HepG2 (cell line): ENCODE measurements around the gene FCHO2. TPM values are rescaled to one million over a fixed set of nuclear protein-coding genes. Genes with fewer than 3 reads are reported as not detected.

Source experiments
- ETS1 ChIP-seq: sonication (generic); formaldehyde crosslinking; IDR thresholded peaks from 2 replicates; pipeline ENCODE4 v1.4.0; 2020; ENCODE audit warnings: missing genetic modification reagents
- FOXA1 ChIP-seq, 2 experiments: fragments of 450-650 bp in 1 of 2; sonication (generic) in 1 of 2; formaldehyde crosslinking in 1 of 2; IDR thresholded peaks; 2 replicates each; pipeline versions ENCODE4 v1.4.0 to v1.6.1; 2016 to 2020; ENCODE audit warnings: missing genetic modification reagents in 1 of 2
- FOXK1 ChIP-seq: sonication (generic); formaldehyde crosslinking; IDR thresholded peaks from 2 replicates; pipeline ENCODE4 v1.4.0; 2020; ENCODE audit warnings: low read depth, missing genetic modification reagents, borderline replicate concordance
- GPBP1L1 ChIP-seq: sonication (generic); formaldehyde crosslinking; IDR thresholded peaks from 2 replicates; pipeline ENCODE4 v1.5.0; 2020; ENCODE audit warnings: mild to moderate bottlenecking, missing genetic modification reagents
- HMGA1 ChIP-seq: sonication (generic); formaldehyde crosslinking; conservative IDR thresholded peaks from 2 replicates; pipeline ENCODE4 v1.4.0; 2020; ENCODE audit warnings: missing genetic modification reagents
- MIXL1 ChIP-seq: IDR thresholded peaks from 2 replicates; pipeline ENCODE4 v1.6.1; 2016
- SNAPC4 ChIP-seq: sonication (generic); formaldehyde crosslinking; IDR thresholded peaks from 2 replicates; pipeline ENCODE4 v1.4.0; 2020; ENCODE audit warnings: mild to moderate bottlenecking, missing genetic modification reagents
- TARDBP ChIP-seq: sonication (generic); formaldehyde crosslinking; IDR thresholded peaks from 2 replicates; pipeline ENCODE4 v1.8.0; 2022; ENCODE audit warnings: mild to moderate bottlenecking, missing genetic modification reagents
- ZBTB26 ChIP-seq: IDR thresholded peaks from 2 replicates; pipeline ENCODE4 v1.6.1; 2016; ENCODE audit warnings: missing compliant biosample characterization, missing genetic modification reagents, borderline replicate concordance
- ZNF224 ChIP-seq: sonication (generic); formaldehyde crosslinking; IDR thresholded peaks from 2 replicates; pipeline ENCODE4 v1.5.0; 2020; ENCODE audit warnings: mild to moderate bottlenecking, missing genetic modification reagents
- ZNF256 ChIP-seq: sonication (generic); formaldehyde crosslinking; conservative IDR thresholded peaks from 2 replicates; pipeline ENCODE4 v1.4.0; 2020; ENCODE audit warnings: missing genetic modification reagents
- ZNF414 ChIP-seq: sonication (generic); formaldehyde crosslinking; IDR thresholded peaks from 2 replicates; pipeline ENCODE4 v1.5.0; 2020; ENCODE audit warnings: missing genetic modification reagents
- ZNF546 ChIP-seq: sonication (generic); formaldehyde crosslinking; conservative IDR thresholded peaks from 2 replicates; pipeline ENCODE4 v1.8.1; 2023; ENCODE audit warnings: mild to moderate bottlenecking, missing genetic modification reagents
- ZNF574 ChIP-seq: sonication (generic); formaldehyde crosslinking; IDR thresholded peaks from 2 replicates; pipeline ENCODE4 v1.4.0; 2020; ENCODE audit warnings: missing genetic modification reagents
- ZNF839 ChIP-seq: sonication (generic); formaldehyde crosslinking; IDR thresholded peaks from 2 replicates; pipeline ENCODE4 v1.4.0; 2020; ENCODE audit warnings: missing genetic modification reagents, mild to moderate bottlenecking, borderline replicate concordance
- polyA plus RNA-seq, 8 experiments: library from polyadenylated mRNA; depleted of rRNA in 3 of 8; stranded (reverse) in 7 of 8; unstranded in 1 of 8; fragments of >200 nt; fragmentation: Illumina TruSeq in 4 of 8; extraction: Trizol in 4 of 8; gene quantifications; 2 replicates each; pipeline versions ENCODE4 v1.2.1 to v1.2.3, GENCODE V29; 2011 to 2016; ENCODE audit warnings: low read depth in 4 of 8, missing spikeins in 1 of 8, mixed read lengths in 1 of 8; ENCODE audit not compliant: insufficient read depth in 1 of 8
- total RNA-seq, 5 experiments: library from RNA; depleted of rRNA; stranded (reverse); fragments of >200 nt; fragmentation: Illumina TruSeq; extraction: Trizol; gene quantifications; 2 replicates each; pipeline ENCODE4 v1.2.3, GENCODE V29; 2016; ENCODE audit warnings: low read depth in 1 of 5

Gene FCHO2
- total and polyA plus RNA-seq, 2 of the 13 experiments (the other 11 are each of a cell fraction or from before 2014, with no cell fraction given), result 11.6 to 17.3 TPM

- TF ChIP-seq GPBP1L1 (CRISPR knock-in tag) (no peak), ZNF839 (CRISPR knock-in tag) (no peak), ZNF224 (CRISPR knock-in tag) (no peak), ZNF414 (CRISPR knock-in tag) (no peak; the same call in 1 of the 2 replicates), ZNF256 (CRISPR knock-in tag) (0 out of 2 replicates have a peak, but pooled peaks have one; percentile 45), MIXL1 (CRISPR knock-in tag) (no peak), ZNF574 (CRISPR knock-in tag) (no peak), ZBTB26 (CRISPR knock-in tag) (peak; percentile 17; the same call in 1 of the 2 replicates), SNAPC4 (CRISPR knock-in tag) (no peak), FOXK1 (no peak), ETS1 (no peak), HMGA1 (CRISPR knock-in tag) (no peak), FOXA1 (IDR thresholded peaks at IDR 0.05) (no peak), FOXA1 (CRISPR knock-in tag; IDR thresholded peaks at IDR 0.05) (0 out of 2 replicates have a peak, but pooled peaks have one; percentile 21), ZNF546 (CRISPR knock-in tag) (0 out of 2 replicates have a peak, but pooled peaks have one; percentile 60), TARDBP (CRISPR knock-in tag) (no peak; the same call in 1 of the 2 replicates)
Measured at GRCh38 chr5:72955143-72955767, 586 bp upstream of the FCHO2 start (continued).
